SIG-M5 (cell line): ENCODE results near the gene ADAMTS16.

Source experiments
- DNase-seq: peaks from one replicate; lab custom pipeline; 2025; lab: John Stamatoyannopoulos, UW

Gene ADAMTS16

DNA sequence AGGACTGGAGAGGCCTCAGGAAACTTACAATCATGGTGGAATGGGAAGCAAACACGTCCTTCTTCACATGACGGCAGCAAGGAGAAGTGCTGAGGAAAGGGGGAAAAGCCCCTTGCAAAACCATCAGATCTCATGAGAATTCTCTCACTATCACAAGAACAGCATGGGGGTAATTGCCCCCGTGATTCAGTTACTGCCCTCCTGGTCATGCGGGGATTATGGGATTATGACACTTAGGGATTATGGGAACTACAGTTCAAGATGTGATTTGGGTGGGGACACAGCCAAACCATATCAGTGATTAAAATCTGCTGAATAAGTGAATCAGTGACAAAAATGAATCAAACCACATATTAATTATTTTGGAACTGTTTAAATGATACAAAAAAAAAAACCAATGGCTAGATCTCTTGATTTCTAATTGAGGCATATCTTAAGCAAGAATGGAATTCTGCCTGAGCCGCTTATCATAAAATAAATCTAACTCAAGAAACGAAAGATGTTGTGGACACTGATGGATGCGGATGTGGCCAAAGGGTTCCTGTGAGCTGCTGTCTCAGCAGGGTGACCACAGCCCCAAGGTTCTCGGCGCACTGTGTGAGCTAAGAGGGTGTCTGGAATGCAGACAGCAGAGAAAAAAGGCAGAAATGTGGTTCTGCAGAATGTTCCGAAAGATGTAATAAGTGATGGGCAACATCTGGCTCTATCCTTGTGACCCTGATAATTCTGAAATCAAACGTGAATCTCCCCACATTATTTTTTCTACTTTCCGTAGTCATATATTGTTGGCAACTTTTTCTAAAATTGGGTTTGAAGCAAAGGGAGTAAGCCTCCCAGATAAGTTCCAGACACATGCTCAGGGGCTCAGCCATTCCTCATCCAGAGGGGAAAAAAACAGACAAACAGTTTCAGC lies 175.2 kb downstream of the ADAMTS16 start:
- no peak for DNase-seq

- DNase-seq = no peak
Observed at GRCh38 chr5:5316334-5316733, 176.2 kb downstream of the ADAMTS16 start.

DNA sequence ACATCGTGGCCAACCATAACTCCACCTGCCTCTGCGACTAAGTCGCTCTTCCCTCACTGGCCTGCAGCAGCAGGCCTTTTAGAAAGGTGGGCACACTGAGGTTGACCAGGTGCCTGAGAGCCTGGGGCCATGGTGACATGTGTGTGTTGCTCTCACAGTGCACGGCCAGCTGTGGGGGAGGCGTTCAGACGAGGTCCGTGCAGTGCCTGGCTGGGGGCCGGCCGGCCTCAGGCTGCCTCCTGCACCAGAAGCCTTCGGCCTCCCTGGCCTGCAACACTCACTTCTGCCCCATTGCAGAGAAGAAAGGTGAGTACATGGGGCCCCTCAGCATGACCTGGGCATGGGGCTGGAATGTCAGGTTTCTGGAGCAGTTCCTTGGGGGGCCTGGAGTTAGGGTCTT lies 177.8 kb downstream of the ADAMTS16 start:
- no peak for DNase-seq

GRCh38 chr5:5318426-5319190 lies 178.5 kb downstream of the ADAMTS16 start:
- DNase-seq = no peak

GRCh38 chr5:5320062-5320805 lies 180.1 kb downstream of the ADAMTS16 start:
- DNase-seq = no peak

- DNase-seq = no peak
Observed at GRCh38 chr5:5321137-5321536, 181.0 kb downstream of the ADAMTS16 start.

- DNase-seq = no peak
Observed at GRCh38 chr5:5323551-5323950, 183.4 kb downstream of the ADAMTS16 start.

DNA sequence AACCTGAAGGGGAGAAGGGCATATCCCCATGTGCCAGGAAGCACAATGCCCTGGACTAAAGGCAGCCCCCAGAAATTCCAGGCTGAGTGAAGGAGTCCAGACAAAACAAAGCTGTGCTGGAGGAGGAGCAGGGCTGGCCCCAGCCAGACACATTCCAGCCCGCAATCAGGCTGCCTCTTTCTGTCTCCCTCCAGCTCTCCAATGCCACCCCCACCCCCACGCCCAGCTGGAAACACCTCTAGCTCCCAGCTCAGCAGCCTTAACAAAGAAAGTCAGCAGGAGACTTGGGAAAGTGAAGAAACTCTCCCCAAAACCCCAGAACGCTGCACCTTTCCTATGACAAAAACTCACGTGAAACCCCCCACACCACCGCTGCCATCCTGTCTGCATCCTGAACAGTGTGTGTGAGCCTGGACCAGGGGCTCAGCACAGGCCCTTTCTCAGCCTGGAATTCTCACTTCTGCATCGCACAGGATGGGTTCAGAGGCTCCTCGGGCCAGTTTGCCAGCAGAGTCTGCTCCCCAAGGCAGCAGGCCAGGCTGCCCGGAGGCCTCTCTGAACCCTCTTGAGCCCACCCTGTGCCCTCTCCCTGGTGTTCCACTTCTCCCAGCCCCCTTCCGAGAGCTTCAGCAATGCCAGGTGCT lies 186.1 kb downstream of the ADAMTS16 start:
- no peak for DNase-seq

- no peak for DNase-seq
Observed at GRCh38 chr5:5327126-5327525, 187.0 kb downstream of the ADAMTS16 start.

GRCh38 chr5:5330728-5331452 lies 190.8 kb downstream of the ADAMTS16 start:
- DNase-seq = no peak

DNA sequence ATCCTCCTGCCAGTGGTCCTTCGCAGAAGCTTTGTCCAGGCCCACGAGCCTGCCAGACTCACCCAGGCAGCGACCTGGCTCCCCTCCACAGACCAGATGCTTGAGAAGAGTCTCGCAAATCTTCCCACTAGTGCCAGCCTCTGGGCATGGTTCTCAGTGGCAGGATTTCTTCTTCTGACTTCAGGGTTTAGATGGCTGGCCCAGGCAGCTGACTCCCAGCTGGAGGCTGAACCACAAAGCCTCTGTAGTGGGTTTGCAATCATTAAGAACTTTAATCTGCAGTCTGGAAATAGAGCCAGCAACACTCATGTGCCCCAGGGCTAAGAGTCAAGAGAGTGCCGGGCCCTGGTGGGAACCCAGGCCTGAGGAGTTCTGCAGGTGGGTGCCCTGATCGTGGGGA lies 191.7 kb downstream of the ADAMTS16 start:
- DNase-seq = no peak

DNA sequence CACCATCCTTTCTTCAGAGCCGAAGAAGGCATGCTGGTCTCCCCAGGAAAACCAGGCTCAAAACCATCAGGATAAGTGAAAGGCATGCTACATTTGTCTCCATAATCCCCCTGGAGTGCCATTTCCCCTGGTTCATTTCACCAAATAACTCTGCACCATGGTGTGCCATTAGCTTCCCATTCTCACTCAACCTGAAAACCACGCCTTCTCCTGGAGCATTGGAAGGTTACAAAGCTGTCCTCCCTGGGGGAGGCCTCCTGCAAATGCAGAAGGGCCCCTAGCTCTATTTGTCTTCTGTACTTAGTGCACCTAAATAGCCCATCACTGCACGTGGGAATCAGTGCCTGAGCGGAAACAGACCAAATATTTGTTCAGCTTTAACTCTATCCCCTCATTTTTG lies 192.2 kb downstream of the ADAMTS16 start:
- DNase-seq = no peak

DNA sequence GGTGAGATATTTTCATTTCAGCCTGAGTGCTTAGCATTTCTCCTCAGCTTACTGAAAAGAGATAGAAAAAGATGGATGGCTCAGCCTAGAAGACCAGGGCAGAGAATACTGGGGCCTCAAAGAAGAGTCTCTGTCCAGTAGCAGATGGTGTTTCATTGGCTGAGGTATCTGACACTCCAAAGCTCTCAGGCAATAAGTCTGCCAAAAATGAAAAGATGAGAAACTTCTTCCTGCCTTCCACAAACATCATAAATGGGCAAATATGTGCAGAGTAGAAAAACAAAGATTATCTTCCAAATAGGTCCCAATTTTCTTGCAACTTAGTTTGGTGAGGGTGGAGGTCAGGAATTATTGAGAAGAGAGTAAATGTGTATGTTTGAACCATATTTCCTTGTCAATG lies 195.0 kb downstream of the ADAMTS16 start:
- no peak for DNase-seq

DNA sequence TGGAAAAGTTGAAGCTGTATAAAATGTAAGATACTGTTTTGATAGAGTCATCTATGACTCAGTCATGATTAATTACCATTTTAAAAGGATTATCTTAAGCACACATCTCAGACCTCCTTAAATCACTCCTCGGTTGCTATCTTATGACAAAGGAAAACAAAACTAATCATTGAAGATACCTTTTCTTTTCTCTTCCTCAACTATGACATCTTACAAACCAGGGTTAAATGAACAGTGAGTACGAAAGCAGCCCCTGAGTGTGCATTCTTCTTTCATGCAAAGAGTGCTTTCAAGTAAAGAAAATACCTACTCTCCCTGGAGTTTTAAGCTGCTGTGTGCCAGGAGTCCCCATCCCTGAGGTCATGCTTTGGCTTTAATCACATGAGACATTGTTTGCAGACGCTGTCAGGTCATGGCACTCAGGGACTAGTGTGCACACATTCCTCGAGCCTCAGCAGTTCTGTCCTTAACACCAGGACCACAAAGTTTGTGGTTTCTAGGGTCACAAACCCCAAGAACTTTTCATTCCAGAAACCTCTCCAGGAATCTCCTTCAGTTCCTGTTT lies 195.7 kb downstream of the ADAMTS16 start:
- DNase-seq = no peak

DNA sequence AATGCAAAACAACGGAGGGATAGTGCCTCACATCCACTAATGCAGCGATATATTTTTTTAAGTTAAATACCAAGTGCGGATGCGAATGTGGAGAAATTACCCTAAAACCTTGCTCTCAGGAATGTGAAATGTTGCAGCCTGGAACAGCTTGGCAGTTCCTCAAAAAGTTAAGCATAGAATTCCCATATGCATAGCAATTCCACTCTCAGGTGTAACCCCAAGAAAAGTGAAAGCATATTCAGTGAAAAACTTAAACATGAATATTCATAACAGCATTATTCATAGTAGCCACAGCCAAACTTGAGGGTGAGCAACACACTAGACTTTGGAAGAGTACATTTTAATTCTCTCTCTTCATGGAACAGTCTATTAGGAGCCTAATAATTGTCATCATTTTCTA lies 199.1 kb downstream of the ADAMTS16 start:
- no peak for DNase-seq

DNA sequence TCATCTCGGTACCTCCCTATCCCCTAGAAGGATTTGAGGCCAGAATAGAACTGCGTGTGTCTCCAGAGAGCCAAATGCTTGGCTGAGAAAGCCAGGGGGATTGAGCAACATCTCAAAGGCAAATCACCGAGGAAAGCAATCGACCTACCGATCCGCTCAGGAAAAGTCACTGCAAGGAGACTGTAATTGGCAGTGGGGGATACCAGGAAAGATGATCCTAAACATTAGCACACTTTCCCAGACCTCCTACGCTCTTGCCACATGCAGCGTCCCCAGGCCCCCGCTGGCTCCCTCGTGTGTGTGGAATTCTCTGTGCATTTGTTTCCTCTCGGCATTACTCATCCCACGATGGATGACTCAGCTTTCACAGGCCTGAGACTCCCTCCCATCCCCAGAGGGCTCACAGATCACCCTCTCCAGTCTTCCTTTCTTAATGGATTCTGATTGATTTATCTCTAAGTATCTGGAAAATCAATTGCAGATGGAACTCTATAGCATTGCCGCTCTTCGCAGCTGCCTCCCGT lies 200.1 kb downstream of the ADAMTS16 start:
- no peak for DNase-seq

GRCh38 chr5:5341531-5342292 lies 201.6 kb downstream of the ADAMTS16 start:
- DNase-seq = no peak

DNA sequence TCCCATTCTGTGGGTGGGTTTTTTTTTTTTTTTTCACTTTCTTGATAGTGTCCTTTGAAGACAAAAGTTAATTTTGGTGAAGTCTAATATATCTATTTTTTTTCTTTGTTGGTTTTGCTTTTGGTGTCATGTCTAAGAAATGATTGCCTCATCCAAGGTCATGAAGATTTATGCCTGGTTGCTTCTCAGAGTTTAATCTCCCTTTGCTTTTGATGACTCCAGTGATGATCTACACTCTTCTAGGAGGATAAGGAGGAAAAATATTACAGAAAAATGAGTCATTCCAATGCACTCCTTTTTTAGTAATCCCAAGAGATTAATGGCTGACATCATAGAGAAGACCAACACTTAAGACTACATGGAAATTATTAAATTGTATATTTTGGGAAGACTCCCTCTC lies 202.7 kb downstream of the ADAMTS16 start:
- DNase-seq = no peak

- DNase-seq = no peak
Observed at GRCh38 chr5:5343568-5343967, 203.4 kb downstream of the ADAMTS16 start.

GRCh38 chr5:5344051-5344571 lies 204.0 kb downstream of the ADAMTS16 start:
- no peak for DNase-seq
